ENCODE data around the gene IL6R. TPM values are rescaled to one million over a fixed set of nuclear protein-coding genes. Genes with fewer than 3 reads are reported as not detected.

IL6R gene
- total RNA-seq, 1 experiment from 2014 or later, result 22.8 TPM

DNA sequence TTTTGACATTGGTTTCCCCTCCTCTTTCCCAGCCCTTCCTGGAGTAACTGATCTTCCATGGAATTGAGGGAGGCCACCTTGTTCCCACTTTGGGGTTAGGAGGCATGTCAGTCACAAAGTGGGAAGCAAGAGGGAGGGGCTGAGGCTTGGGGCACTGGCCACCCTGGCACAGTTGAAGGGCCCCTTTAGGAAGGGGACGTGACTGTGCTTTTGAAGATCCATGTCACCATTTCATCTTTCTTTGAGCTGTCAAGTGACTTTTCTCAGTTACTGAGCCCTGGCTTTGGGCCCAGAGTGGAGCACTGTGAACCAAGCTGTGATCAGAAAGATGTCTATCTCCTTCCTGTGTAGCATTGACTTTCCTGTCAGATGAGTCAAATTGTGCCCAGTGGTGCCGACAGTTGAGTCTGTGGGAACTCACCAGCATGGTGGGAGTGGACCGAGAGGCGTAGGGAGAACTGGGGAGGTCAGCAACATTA, 58.4 kb downstream of the IL6R start:
- Mint-ChIP-seq H3K36me3 (ENCODE audit: insufficient read depth, unreplicated experiment) (peaks cover 85% of the 10 kb centered on the region), H3K4me1 (ENCODE audit: insufficient read depth, unreplicated experiment) (no peaks in the 10 kb centered on the region), H3K27me3 (ENCODE audit: insufficient read depth, unreplicated experiment) (no peaks in the 10 kb centered on the region), H3K9me3 (ENCODE audit: unreplicated experiment) (no peaks in the 10 kb centered on the region), H3K4me3 (ENCODE audit: unreplicated experiment) (no peak overlapping the region), H3K27ac (ENCODE audit: low read depth, unreplicated experiment) (peak overlapping the region; percentile 35)
- no peak for DNase-seq (ENCODE audit: unreplicated experiment)
- TF ChIP-seq, protein P1, sequence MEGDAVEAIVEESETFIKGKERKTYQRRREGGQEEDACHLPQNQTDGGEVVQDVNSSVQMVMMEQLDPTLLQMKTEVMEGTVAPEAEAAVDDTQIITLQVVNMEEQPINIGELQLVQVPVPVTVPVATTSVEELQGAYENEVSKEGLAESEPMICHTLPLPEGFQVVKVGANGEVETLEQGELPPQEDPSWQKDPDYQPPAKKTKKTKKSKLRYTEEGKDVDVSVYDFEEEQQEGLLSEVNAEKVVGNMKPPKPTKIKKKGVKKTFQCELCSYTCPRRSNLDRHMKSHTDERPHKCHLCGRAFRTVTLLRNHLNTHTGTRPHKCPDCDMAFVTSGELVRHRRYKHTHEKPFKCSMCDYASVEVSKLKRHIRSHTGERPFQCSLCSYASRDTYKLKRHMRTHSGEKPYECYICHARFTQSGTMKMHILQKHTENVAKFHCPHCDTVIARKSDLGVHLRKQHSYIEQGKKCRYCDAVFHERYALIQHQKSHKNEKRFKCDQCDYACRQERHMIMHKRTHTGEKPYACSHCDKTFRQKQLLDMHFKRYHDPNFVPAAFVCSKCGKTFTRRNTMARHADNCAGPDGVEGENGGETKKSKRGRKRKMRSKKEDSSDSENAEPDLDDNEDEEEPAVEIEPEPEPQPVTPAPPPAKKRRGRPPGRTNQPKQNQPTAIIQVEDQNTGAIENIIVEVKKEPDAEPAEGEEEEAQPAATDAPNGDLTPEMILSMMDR (IDR thresholded peaks at IDR 0.05; ENCODE audit: unreplicated experiment), result no peak
- ChIA-PET POLR2A (interaction anchor here (0.6 to 1.5 kb wide), 4 partner anchors 13 to 83 kb away, joined by 3 to 7 read pairs (median 4); no protein-coding TSS in a partner anchor), CTCF (interaction anchor here (0.8 to 0.9 kb wide), 2 partner anchors 9 to 16 kb away, joined by 4 read pairs; no protein-coding TSS in a partner anchor)
- intact Hi-C loops (cut with micrococcal nuclease), result loop anchor here (2.0 to 5.0 kb wide), 2 partner anchors 33 to 56 kb away; partner anchors contain the start of gene IL6R
- BruUV-seq (replicated peaks), result no TSS peak

- H3K4me1 Mint-ChIP-seq (ENCODE audit: insufficient read depth, unreplicated experiment), result peaks cover 5% of the 10 kb centered on the region
- H3K9me3 Mint-ChIP-seq (ENCODE audit: unreplicated experiment), result no peaks in the 10 kb centered on the region
- peak overlapping the region; percentile 55 for H3K27ac Mint-ChIP-seq (ENCODE audit: low read depth, unreplicated experiment)
- intact Hi-C loops (cut with micrococcal nuclease), result no loop called here
- no peaks in the 10 kb centered on the region for H3K27me3 Mint-ChIP-seq (ENCODE audit: insufficient read depth, unreplicated experiment)
- no peak overlapping the region for H3K4me3 Mint-ChIP-seq (ENCODE audit: unreplicated experiment)
- no TSS peak for BruUV-seq (replicated peaks)
- POLR2A ChIA-PET, result interaction anchor here (0.7 to 0.9 kb wide), 2 partner anchors 14 to 430 kb away, joined by 3 to 4 read pairs; no protein-coding TSS in a partner anchor
- TF ChIP-seq, protein P1 (IDR thresholded peaks at IDR 0.05; ENCODE audit: unreplicated experiment), result no peak
- H3K36me3 Mint-ChIP-seq (ENCODE audit: insufficient read depth, unreplicated experiment), result peaks cover 64% of the 10 kb centered on the region
- DNase-seq (ENCODE audit: unreplicated experiment), result no peak
- CTCF ChIA-PET, result interaction anchor here (0.6 to 3.8 kb wide), 5 partner anchors 13 to 112 kb away, joined by 3 to 12 read pairs (median 3); no protein-coding TSS in a partner anchor
Measured at GRCh38 chr1:154465621-154466195, 60.6 kb downstream of the IL6R start.

DNA sequence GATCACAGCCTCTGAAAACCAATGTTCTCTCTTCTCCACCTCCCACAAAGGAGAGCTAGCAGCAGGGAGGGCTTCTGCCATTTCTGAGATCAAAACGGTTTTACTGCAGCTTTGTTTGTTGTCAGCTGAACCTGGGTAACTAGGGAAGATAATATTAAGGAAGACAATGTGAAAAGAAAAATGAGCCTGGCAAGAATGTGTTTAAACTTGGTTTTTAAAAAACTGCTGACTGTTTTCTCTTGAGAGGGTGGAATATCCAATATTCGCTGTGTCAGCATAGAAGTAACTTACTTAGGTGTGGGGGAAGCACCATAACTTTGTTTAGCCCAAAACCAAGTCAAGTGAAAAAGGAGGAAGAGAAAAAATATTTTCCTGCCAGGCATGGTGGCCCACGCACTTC, 61.1 kb downstream of the IL6R start:
- intact Hi-C loops (cut with micrococcal nuclease), result no loop called here
- POLR2A ChIA-PET, result interaction anchor here (0.7 kb wide), 1 partner anchor 429 kb away, joined by 3 read pairs; no protein-coding TSS in a partner anchor
- H3K36me3 Mint-ChIP-seq (ENCODE audit: insufficient read depth, unreplicated experiment), result peaks cover 59% of the 10 kb centered on the region
- TF ChIP-seq, protein P1 (IDR thresholded peaks at IDR 0.05; ENCODE audit: unreplicated experiment), result no peak
- BruUV-seq (replicated peaks), result TSS peak; percentile 12
- CTCF ChIA-PET, result interaction anchor here (1.2 to 3.8 kb wide), 3 partner anchors 13 to 80 kb away, joined by 3 to 12 read pairs (median 4); no protein-coding TSS in a partner anchor
- H3K27ac Mint-ChIP-seq (ENCODE audit: low read depth, unreplicated experiment), result peak overlapping the region; percentile 55
- no peaks in the 10 kb centered on the region for H3K27me3 Mint-ChIP-seq (ENCODE audit: insufficient read depth, unreplicated experiment)
- H3K4me3 Mint-ChIP-seq (ENCODE audit: unreplicated experiment), result no peak overlapping the region
- no peak for DNase-seq (ENCODE audit: unreplicated experiment)
- no peaks in the 10 kb centered on the region for H3K9me3 Mint-ChIP-seq (ENCODE audit: unreplicated experiment)
- peaks cover 5% of the 10 kb centered on the region for H3K4me1 Mint-ChIP-seq (ENCODE audit: insufficient read depth, unreplicated experiment)

GRCh38 chr1:154466921-154467417, 61.8 kb downstream of the IL6R start:
- CTCF ChIA-PET, result interaction anchor here (0.5 to 3.8 kb wide), 4 partner anchors 10 to 58 kb away, joined by 3 to 12 read pairs (median 6); no protein-coding TSS in a partner anchor

More at GRCh38 chr1:154466921-154467417, 61.8 kb downstream of the IL6R start:
- TF ChIP-seq, protein P1 (IDR thresholded peaks at IDR 0.05; ENCODE audit: unreplicated experiment), result no peak
- Mint-ChIP-seq H3K4me3 (ENCODE audit: unreplicated experiment) (no peak overlapping the region), H3K36me3 (ENCODE audit: insufficient read depth, unreplicated experiment) (peaks cover 51% of the 10 kb centered on the region), H3K27ac (ENCODE audit: low read depth, unreplicated experiment) (no peak overlapping the region), H3K4me1 (ENCODE audit: insufficient read depth, unreplicated experiment) (peaks cover 5% of the 10 kb centered on the region), H3K9me3 (ENCODE audit: unreplicated experiment) (no peaks in the 10 kb centered on the region), H3K27me3 (ENCODE audit: insufficient read depth, unreplicated experiment) (no peaks in the 10 kb centered on the region)
- no peak for DNase-seq (ENCODE audit: unreplicated experiment)
- POLR2A ChIA-PET, result interaction anchor here (0.6 to 0.9 kb wide), 2 partner anchors 34 to 639 kb away, joined by 3 to 4 read pairs; no protein-coding TSS in a partner anchor
- BruUV-seq (replicated peaks), result no TSS peak
- intact Hi-C loops (cut with micrococcal nuclease), result no loop called here
